Measurements from ENCODE around the gene NOC2L. TPM values are rescaled to one million over a fixed set of nuclear protein-coding genes. Genes with fewer than 3 reads are reported as not detected.
"Not testable (repeated sequence)": the region's sequence is repeated elsewhere in the genome, so short reads cannot be mapped to it uniquely, and the experiment has no call there.

Gene NOC2L
- total RNA-seq, 2 experiments from 2014 or later = 68.9 to 103 TPM

GRCh38 chr1:976791-977190 is 17.7 kb upstream of the NOC2L start:
- not testable (repeated sequence) for H3K4me3 Mint-ChIP-seq; H3K9me3 Mint-ChIP-seq (ENCODE audit: low read depth); ATAC-seq; H3K27ac Mint-ChIP-seq; DNase-seq; H3K36me3 Mint-ChIP-seq; H3K4me1 Mint-ChIP-seq; H3K27me3 Mint-ChIP-seq
- CTCF ChIA-PET = interaction anchor here (1.0 to 1.9 kb wide), 6 partner anchors 18 to 107 kb away, joined by 3 to 10 read pairs (median 5); no protein-coding TSS in a partner anchor

GRCh38 chr1:975896-976683 is 17.0 kb upstream of the NOC2L start:
- no peak overlapping the region for H3K4me3 Mint-ChIP-seq
- peaks cover 6% of the 10 kb centered on the region for H3K4me1 Mint-ChIP-seq
- H3K27me3 Mint-ChIP-seq = peaks cover 4% of the 10 kb centered on the region
- H3K36me3 Mint-ChIP-seq = no peaks in the 10 kb centered on the region
- no peak for DNase-seq
- H3K9me3 Mint-ChIP-seq (ENCODE audit: low read depth) = no peaks in the 10 kb centered on the region
- H3K27ac Mint-ChIP-seq = no peak overlapping the region
- CTCF ChIA-PET = interaction anchor here (1.0 to 1.9 kb wide), 8 partner anchors 8 to 106 kb away, joined by 3 to 10 read pairs (median 5); partner anchors contain the start of gene PLEKHN1
- ATAC-seq = peak; percentile 68

GRCh38 chr1:975365-975764 is 16.3 kb upstream of the NOC2L start:
- no peak overlapping the region for H3K4me3 Mint-ChIP-seq
- CTCF ChIA-PET = interaction anchor here (1.1 to 1.9 kb wide), 6 partner anchors 9 to 106 kb away, joined by 3 to 10 read pairs (median 4); partner anchors contain the start of gene PLEKHN1

DNA sequence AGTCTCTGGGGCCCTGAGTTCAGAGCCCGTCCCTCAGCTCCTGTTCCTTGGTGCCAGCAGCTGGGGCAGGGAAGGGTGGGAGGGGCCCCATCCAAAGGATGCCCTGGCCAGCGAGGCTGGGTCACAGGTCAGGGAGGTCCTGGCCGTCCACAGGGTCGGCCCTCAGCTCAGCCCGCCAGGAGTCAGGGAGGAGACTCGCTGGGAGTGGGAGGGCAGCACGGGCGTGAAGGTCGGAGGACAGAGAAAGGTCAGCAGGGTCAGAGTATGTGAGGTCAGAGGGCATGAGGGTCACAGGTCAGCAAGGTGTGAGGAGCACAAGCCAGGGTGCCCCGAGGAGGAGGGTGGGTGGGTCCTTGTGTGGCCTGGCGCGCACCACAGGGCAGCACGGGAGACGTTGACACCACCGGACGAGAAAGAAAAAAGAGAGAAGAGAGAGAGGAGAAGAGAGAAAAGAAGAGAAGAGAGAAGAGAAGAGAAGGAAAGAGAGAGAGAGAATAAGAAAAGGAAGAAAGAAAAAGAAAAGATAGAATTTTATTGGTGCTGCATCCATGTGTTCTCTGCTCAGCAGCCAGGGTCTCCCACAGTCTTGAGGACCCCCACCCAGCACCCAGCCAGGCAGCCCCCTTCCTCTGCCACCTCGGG is 15.8 kb upstream of the NOC2L start:
- DNase-seq = no peak
- H3K27ac Mint-ChIP-seq = no peak overlapping the region
- no peak overlapping the region for H3K4me3 Mint-ChIP-seq
- no peaks in the 10 kb centered on the region for H3K36me3 Mint-ChIP-seq
- CTCF ChIA-PET = interaction anchor here (1.1 to 1.9 kb wide), 3 partner anchors 8 to 70 kb away, joined by 4 to 10 read pairs (median 5); partner anchors contain the start of gene PLEKHN1
- peaks cover 4% of the 10 kb centered on the region for H3K27me3 Mint-ChIP-seq
- H3K4me1 Mint-ChIP-seq = peaks cover 6% of the 10 kb centered on the region
- H3K9me3 Mint-ChIP-seq (ENCODE audit: low read depth) = no peaks in the 10 kb centered on the region
- ATAC-seq = no peak

More at GRCh38 chr1:975365-975764, 16.3 kb upstream of the NOC2L start:
- H3K4me1 Mint-ChIP-seq = peaks cover 6% of the 10 kb centered on the region
- no peaks in the 10 kb centered on the region for H3K9me3 Mint-ChIP-seq (ENCODE audit: low read depth)
- H3K27me3 Mint-ChIP-seq = peaks cover 4% of the 10 kb centered on the region
- ATAC-seq = no peak
- no peak overlapping the region for H3K27ac Mint-ChIP-seq
- no peaks in the 10 kb centered on the region for H3K36me3 Mint-ChIP-seq
- no peak for DNase-seq

- H3K36me3 Mint-ChIP-seq = no peaks in the 10 kb centered on the region
- no peak overlapping the region for H3K4me3 Mint-ChIP-seq
- peaks cover 6% of the 10 kb centered on the region for H3K27me3 Mint-ChIP-seq
- peaks cover 6% of the 10 kb centered on the region for H3K4me1 Mint-ChIP-seq
- CTCF ChIA-PET = no interaction called here
- no peak for ATAC-seq
- no peaks in the 10 kb centered on the region for H3K9me3 Mint-ChIP-seq (ENCODE audit: low read depth)
- no peak overlapping the region for H3K27ac Mint-ChIP-seq
- DNase-seq = no peak
Measured at GRCh38 chr1:974293-974640, 15.2 kb upstream of the NOC2L start.

DNA sequence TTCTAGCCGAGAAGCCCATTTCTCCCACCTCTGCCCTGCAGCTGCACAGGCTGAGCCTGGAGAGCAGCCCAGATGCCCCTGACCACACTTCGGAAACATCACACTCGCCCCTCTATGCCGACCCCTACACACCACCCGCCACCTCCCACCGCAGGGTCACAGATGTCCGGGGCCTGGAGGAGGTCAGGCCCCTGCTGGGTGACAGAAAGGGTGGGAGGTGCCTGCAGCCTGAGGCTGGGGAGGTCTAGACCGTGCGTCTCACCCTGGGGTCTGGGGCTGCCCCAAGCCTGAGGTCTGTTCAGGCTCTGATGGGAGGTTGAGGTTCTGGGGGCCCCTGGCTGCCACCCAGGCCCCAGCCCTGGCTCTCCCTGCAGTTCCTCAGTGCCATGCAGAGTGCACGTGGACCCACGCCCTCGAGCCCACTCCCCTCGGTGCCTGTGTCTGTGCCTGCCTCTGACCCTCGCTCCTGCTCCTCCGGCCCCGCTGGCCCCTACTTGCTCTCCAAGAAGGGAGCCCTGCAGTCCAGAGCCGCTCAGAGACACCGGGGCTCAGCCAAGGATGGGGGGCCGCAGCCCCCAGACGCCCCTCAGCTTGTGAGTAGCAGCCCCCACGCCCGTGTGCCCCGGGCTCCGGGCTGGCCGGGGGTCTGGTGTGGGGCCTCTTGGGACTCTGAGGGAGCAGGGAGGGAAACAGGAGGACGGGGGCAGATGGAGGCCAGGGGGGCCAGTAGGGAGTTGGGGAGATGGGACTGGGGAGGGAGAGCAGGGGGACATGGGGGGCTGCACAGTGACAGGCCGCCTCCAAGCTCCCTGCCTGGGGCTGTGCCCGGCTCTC is 14.6 kb upstream of the NOC2L start:
- peaks cover 8% of the 10 kb centered on the region for H3K27me3 Mint-ChIP-seq
- CTCF ChIA-PET = interaction anchor here (2.4 kb wide), 1 partner anchor 10 kb away, joined by 9 read pairs; no protein-coding TSS in a partner anchor
- no peak overlapping the region for H3K4me3 Mint-ChIP-seq
- H3K36me3 Mint-ChIP-seq = no peaks in the 10 kb centered on the region
- no peaks in the 10 kb centered on the region for H3K9me3 Mint-ChIP-seq (ENCODE audit: low read depth)
- ATAC-seq (no peak), DNase-seq (no peak)
- H3K27ac Mint-ChIP-seq = no peak overlapping the region
- H3K4me1 Mint-ChIP-seq = peaks cover 6% of the 10 kb centered on the region

DNA sequence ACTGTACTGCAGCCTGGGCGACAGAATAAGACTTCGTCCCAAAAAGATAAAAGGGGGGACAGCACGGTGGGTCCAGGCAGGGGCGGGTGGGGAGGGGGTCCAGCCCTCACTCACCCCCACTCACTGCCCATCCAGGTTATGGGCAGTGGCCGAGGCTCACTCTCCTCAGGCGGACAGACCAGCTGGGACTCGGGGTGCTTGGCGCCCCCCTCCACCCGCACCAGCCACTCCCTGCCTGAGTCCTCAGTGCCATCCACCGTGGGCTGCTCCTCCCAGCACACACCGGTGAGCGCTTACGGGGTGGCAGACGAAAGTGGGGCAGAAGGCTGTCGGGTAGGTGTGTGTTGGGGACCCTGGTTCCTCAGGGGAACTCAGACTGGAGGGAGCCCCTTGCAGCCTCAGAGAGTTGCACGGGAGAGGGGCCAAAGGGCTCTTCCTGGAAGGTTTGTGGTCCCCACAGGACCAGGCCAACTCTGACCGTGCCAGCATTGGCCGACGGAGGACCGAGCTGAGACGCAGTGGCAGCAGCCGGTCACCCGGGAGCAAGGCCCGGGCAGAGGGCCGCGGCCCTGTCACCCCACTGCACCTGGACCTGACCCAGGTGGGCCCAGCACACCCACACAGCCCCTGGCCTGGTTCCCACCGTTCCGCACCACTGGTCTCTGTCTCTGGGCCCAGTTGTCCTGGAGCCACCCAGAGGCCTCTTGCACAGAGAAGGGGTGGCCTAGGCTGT is 13.8 kb upstream of the NOC2L start:
- CTCF ChIA-PET = interaction anchor here (2.4 kb wide), 1 partner anchor 11 kb away, joined by 9 read pairs; no protein-coding TSS in a partner anchor
- Mint-ChIP-seq H3K4me1 (peaks cover 2% of the 10 kb centered on the region), H3K9me3 (ENCODE audit: low read depth) (no peaks in the 10 kb centered on the region), H3K4me3 (no peak overlapping the region), H3K27me3 (peaks cover 10% of the 10 kb centered on the region), H3K27ac (no peak overlapping the region), H3K36me3 (no peaks in the 10 kb centered on the region)
- DNase-seq = no peak
- ATAC-seq = no peak

DNA sequence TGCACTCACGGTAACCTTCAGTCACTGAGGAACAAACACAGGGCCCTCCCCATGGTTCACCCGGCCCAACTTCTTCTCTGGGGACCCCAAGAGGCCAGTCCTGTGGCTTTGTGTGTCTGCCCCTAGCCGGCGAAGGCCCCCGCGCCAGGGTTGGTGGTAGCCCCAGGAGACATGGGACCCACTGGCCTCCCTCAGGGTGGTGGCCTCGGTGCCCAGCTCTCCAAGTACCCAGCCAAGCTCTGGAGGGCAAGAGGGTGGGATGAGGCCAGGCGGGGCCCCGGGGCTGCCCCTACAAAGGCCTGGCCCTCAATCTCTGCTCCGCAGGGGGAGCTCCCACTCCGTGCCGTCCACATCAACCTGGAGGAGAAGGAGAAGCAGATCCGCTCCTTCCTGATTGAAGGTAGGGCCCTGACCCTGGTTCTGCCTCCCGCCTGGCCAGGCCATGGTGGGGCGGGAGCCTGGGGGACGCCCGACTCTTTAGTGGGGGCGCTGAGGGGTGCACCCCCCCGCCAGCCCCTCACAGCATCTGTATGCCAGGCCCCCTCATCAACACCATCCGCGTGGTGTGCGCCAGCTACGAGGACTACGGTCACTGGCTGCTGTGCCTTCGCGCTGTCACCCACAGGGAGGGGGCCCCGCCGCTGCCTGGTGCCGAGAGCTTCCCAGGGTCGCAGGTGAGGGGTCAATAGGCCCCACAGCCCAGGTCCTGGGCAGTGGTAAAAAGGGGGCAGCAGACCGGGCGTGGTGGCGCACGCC is 12.9 kb upstream of the NOC2L start:
- ATAC-seq (no peak), DNase-seq (no peak)
- Mint-ChIP-seq H3K4me1 (peaks cover 7% of the 10 kb centered on the region), H3K4me3 (no peak overlapping the region), H3K9me3 (ENCODE audit: low read depth) (no peaks in the 10 kb centered on the region), H3K27ac (no peak overlapping the region), H3K27me3 (peaks cover 10% of the 10 kb centered on the region), H3K36me3 (no peaks in the 10 kb centered on the region)
- CTCF ChIA-PET = interaction anchor here (1.3 to 2.4 kb wide), 2 partner anchors 9 to 12 kb away, joined by 3 to 9 read pairs; no protein-coding TSS in a partner anchor

DNA sequence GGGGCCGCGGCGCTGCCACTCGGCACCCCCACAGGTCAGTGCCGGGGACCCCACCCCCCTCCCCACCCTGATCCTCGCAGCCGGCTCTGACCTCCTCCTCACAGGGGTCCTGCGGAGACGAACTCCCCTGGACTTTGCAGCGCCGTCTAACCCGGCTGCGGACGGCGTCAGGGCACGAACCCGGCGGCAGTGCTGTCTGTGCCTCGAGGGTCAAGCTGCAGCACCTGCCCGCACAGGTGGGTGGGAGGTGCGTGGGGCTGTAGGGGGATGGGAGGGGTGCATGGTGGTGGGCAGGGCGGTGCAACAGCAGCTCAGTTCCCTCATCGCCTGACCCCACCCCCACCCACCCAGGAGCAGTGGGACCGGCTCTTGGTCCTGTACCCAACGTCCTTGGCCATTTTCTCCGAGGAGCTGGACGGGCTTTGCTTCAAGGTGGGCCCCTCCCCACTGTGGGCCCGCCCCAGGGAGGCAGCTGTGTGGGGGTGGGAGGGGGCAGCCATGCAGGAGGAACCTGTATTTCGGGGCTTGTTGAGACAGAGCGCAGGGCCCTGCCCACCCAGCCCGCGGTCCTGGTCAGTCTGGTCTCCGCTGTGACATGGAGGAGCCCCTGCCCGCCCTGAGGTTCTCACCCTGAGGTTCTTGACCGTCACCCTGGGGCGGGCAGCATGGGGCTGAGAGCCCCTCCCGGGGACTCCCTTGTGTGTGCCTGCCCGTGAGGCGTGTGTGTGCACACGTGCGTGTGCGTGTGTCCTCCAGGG is 12.1 kb upstream of the NOC2L start:
- peaks cover 9% of the 10 kb centered on the region for H3K4me1 Mint-ChIP-seq
- no peak for DNase-seq
- H3K27me3 Mint-ChIP-seq = peaks cover 10% of the 10 kb centered on the region
- no peak overlapping the region for H3K27ac Mint-ChIP-seq
- CTCF ChIA-PET = interaction anchor here (0.9 to 1.3 kb wide), 4 partner anchors 10 to 93 kb away, joined by 3 to 4 read pairs (median 3); no protein-coding TSS in a partner anchor
- no peak for ATAC-seq
- H3K9me3 Mint-ChIP-seq (ENCODE audit: low read depth) = no peaks in the 10 kb centered on the region
- no peaks in the 10 kb centered on the region for H3K36me3 Mint-ChIP-seq
- no peak overlapping the region for H3K4me3 Mint-ChIP-seq

DNA sequence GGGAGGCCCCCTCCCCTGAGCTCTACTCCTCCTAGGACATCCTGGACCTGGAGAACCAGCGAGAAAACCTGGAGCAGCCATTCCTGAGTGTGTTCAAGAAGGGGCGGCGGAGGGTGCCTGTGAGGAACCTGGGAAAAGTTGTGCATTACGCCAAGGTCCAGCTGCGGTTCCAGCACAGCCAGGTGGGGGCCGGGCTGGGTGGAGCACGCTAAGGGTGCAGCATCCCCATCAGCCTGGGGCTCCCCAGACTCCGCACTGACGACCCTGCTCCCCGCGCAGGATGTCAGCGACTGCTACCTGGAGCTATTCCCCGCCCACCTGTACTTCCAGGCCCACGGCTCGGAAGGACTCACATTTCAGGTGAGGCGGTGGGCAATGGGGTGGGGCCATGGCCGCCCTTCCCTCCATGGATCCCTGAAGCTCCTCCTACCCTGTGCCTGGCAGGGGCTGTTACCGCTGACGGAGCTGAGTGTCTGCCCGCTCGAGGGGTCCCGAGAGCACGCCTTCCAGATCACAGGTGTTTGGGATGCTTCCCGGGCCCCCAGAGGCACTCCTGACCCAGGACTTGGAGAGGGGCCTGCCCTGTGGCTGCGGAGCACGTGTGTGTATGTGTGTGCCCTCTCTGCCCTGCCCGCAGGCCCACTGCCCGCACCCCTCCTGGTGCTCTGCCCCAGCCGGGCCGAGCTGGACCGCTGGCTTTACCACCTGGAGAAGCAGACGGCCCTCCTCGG is 11.4 kb upstream of the NOC2L start:
- Mint-ChIP-seq H3K9me3 (ENCODE audit: low read depth) (no peaks in the 10 kb centered on the region), H3K4me3 (no peak overlapping the region)
- CTCF ChIA-PET = interaction anchor here (0.9 to 1.3 kb wide), 4 partner anchors 11 to 94 kb away, joined by 3 to 4 read pairs (median 3); no protein-coding TSS in a partner anchor

DNA sequence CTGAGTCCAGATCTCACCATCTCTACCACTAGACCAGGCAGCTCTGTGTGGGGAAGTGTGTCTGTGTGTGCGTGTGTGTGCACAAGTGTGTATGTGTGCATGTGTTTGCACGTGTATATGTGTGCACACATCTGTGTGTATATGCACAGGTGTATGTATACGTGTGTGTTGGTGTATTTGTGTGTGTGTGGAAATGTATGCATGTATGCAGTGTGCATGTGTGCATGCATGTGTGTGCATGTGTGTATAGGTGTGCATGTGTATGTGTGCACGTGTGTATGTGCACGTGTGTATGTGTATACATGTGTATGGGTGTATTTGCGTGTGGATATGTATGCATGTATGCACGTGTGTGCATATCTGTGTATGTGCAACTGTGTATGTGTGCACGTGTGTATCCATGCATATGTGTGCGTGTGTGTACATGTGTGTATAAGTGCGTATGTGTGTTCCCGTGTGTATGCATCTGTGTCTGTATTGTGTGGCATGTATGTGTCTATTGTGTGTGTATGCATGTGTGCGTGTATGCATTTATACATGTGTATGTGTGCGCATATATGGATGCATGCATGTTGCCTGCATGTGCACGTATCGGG is 10.3 kb upstream of the NOC2L start:
- H3K4me3 Mint-ChIP-seq = no peak overlapping the region
- ATAC-seq = no peak
- CTCF ChIA-PET = interaction anchor here (0.7 kb wide), 1 partner anchor 65 kb away, joined by 3 read pairs; no protein-coding TSS in a partner anchor
- no peak for DNase-seq
- no peak overlapping the region for H3K27ac Mint-ChIP-seq
- peaks cover 1% of the 10 kb centered on the region for H3K36me3 Mint-ChIP-seq
- H3K9me3 Mint-ChIP-seq (ENCODE audit: low read depth) = no peaks in the 10 kb centered on the region
- H3K4me1 Mint-ChIP-seq = peaks cover 14% of the 10 kb centered on the region
- peaks cover 6% of the 10 kb centered on the region for H3K27me3 Mint-ChIP-seq

More for the DNA sequence above, 11.4 kb upstream of the NOC2L start:
- Mint-ChIP-seq H3K4me1 (peaks cover 14% of the 10 kb centered on the region), H3K36me3 (no peaks in the 10 kb centered on the region), H3K27me3 (peaks cover 6% of the 10 kb centered on the region), H3K27ac (no peak overlapping the region)
- DNase-seq = no peak
- ATAC-seq = no peak

Data from activated CD8-positive, alpha-beta memory T cell treated with anti-CD3 and anti-CD28 coated beads, Interleukin-2, amount 10 ng/mL, durations not matched to agents 7 days and 5 days (primary cell).